Inferior parietal cortex (tissue), 1 donor: ENCODE results near the gene PCSK2.

Source experiments
- DNase-seq: peaks from one replicate; pipeline ENCODE4 v3.0.0-alpha.2; 2016; ENCODE audit errors: extremely low spot score

Gene PCSK2

DNA sequence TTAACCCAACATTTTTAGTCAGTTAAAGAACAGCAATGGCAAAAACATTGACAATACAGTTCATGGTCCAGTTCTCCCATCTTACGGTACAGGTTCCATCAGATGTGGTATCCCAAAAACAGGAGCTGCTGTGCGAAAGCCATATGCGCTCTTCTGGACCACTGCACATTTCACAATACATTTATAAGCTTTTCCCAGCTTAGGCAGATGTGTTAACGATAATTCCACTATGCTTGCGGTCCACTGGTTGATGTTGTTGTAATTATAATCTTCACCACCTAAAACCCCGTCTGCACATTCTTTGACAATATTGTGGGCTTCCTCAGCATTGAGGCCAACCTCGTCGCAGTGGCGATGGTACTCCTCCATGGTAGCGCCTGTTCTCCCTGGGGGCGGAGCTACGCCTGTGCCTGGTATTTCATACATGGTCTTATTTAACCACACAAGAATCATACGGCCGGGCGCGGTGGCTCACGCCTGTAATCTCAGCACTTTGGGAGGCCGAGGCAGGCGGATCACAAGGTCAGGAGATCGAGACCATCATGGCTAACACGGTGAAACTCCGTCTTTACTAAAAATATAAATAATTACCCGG, 252.3 kb downstream of the PCSK2 start:
- no peak for DNase-seq

DNA sequence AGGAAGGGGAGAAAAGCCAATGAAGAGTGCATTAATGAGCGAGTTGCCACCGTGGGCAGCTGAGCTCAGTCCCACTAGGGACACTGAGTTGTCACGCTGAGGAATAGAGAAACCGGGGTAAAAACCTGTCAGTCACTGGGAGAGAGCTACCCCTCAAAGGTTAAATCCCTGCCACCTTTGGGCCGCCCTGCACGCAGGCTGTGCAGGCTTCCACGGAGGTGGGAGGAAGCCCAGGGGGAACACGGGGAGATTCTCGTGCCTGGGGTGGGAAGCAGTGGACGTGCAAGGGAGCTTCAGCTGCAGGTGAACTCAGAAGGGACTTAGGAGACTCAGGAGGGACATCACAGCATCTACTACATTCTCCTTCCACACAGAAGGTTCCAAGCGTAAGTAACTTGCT, 253.9 kb downstream of the PCSK2 start:
- no peak for DNase-seq

DNA sequence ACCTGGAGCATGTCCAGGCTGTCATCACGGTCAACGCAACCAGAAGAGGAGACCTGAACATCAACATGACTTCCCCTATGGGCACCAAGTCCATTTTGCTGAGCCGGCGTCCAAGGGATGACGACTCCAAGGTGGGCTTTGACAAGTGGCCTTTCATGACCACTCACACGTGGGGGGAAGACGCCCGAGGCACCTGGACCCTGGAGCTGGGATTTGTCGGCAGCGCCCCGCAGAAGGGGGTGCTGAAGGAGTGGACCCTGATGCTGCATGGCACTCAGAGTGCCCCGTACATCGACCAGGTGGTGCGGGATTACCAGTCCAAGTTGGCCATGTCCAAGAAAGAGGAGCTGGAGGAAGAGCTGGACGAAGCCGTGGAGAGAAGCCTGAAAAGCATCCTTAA, 254.8 kb downstream of the PCSK2 start:
- no peak for DNase-seq

DNA sequence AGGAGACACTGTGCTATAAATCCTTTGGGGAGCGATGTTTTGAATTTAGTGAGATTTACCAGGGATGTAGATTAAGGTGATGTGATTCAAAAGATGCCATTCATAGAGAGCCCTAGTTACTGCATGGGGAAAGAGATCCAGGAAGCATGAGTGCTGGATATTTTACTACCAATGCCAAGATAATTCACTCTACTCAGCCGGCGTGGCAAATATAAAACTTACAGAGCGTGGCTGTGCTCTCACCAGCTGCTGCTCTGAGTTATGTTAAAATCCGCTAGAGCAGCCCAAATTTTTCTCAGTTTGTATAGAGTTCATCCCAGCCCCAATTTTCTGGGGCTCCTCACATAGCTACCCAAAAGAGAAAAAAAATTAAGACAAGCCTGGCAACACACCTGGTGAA, 255.7 kb downstream of the PCSK2 start:
- no peak for DNase-seq

DNA sequence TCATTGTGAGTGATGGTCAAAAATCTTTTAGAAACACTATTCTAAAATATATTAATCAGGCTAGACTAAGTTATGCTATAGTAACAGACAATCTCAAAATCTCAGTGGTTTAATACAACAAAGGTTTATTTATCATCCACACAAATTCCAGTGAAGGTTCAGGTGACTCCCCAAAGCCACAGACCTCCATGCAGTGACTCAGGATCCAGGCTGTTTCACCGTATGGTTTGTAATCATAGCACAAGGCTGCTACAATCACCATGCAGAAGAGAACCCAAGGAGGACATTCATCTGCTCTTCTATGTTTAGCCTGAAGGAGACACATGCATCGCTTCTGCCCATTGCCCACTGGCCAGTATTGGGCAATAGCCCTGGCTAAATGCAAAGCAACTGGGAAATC, 258.2 kb downstream of the PCSK2 start:
- no peak for DNase-seq

DNA sequence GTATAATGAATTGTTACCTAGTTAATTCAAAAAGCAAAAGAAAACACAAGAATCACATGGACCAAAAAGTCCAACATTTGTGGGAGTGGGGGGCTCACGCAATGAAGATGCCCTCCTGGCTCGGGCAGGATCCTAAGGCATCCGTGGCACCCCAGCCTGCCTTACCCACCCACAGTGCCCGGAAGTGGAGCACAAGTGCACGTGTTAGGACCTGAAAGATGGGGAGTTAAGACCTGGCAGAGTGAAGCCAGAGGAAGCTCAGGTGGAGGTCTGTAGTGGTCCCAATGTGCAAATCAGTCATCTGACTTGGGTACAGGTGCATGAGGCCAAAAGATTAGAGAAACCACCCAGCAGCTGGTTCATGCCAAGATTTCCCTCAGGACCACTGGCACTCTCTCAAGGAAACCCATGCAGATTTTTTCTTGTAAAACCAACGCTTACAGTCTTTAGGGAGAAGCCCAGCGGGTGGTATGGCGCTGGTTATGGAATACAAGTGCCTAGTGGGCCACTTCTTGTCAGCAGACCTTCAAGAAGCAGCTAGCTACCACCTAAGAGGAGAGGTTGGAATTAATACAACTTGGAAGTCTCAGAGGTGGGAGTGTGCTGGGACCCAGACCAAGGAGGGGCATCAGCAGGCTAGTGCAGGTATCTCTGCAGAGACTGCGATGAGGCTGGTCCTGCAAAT, 262.2 kb downstream of the PCSK2 start:
- DNase-seq, result no peak

DNA sequence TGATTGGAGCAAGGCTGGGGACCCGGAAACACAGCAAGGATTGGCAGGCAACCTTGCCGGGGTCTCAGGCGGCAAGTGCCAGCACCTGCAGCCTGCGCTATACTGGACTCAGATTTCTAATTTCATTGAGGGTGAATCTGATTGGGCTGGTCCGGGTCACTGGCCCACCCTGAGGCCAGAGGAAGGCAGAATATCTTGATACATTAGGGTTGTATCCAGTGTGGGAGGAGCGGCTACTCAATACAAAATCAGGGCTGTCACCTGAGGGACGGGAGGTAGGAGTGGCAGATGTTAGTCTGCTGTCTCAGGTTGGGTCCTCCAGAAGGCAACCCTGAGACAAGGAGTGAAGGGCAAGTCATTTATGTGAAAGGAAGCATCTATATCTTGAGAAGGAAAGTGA, 263.7 kb downstream of the PCSK2 start:
- no peak for DNase-seq

DNA sequence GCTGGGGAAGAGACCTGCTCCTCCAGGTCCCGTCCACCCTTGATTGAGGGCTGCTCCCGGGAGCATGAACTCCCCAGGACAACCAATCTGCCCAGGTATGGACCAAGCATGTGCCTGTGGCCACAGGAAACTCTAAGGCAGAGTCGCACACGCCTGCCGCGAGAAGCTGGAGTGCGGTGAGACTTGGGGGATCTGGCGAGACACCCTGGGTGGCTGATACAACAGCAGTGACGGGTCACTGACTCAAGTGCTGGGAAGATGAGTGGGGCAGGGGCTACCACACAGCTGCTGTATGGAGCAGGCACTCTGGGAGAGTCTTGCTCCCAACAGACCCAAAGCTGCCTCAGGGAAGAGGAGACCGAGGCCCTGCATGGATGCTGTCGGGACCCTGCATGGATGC, 264.2 kb downstream of the PCSK2 start:
- no peak for DNase-seq

DNA sequence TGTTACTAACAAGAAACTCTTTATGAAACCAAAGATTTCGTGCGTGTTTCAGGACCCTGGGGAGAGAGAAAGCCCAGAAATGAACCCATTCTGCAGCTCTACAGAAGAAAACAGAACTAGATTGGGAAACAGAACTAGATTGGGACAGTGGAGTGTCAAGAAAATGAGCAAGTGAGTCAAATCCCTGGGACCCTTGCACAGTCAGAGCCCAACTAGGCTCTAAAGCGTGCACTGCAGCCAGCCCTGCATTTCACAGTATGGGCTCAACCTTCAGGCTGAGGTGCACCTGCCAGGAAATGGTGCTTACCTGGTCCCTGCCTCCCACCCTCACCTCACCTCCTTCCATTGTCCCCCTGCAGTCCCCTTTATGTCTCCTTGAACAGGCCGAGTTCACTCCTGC, 264.6 kb downstream of the PCSK2 start:
- DNase-seq, result no peak

DNA sequence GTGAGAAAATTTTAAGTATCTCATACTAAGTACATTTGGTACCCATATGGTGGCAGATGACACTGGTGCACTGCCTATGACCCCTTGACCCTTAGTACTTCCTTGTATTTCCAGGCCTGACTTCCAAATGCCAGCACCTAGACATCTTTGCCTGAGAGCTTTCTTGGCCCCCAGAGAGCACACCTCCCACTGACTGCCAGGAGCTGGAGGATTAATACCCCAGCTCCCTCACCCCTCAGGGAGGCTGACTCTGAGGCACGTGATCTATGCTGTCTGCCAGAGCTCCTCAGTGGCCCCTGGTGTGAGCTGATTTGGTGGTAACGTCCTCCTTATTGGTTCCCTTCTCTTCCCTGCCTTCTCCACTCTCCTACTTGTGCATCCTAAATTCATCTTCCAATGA, 266.3 kb downstream of the PCSK2 start:
- no peak for DNase-seq

DNA sequence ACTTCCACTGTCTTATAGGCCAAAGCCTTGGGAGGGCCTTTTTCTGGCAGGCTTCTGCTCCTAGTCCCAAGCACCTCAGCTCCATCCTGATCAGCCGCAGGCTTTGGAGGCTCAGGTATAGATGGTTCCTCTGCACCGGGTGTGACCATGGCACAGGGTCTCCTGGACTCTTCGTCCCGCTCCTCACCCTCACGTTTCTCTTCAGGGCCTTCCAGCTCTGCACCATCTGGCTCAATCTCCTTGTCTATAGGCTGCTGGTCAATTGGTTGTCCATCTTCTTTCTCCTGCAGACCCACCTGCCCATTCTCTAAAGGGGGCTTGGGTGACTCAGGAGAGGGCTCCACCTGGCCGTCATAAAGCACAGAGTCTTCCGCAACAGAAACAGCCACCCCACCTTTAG, 267.4 kb downstream of the PCSK2 start:
- no peak for DNase-seq

DNA sequence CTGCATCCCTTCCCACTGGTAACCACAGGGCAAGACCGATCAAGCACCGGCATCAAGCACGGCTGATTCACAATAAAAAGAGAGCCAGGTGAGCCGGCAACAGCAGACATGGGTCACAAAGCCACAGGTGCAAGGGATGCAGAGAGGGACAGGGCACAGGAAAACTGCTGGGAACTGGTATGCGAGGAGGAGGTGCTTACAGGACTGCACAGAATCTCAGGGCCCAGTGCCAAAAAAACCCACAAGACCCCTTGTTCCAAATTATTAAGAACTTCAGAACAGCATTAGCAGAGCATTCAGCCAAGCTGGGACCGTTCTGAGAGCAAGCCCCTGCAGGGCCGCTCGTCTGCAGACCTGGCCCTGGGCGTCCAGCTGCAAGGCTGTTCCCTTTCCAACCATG, 269.0 kb downstream of the PCSK2 start:
- no peak for DNase-seq

DNA sequence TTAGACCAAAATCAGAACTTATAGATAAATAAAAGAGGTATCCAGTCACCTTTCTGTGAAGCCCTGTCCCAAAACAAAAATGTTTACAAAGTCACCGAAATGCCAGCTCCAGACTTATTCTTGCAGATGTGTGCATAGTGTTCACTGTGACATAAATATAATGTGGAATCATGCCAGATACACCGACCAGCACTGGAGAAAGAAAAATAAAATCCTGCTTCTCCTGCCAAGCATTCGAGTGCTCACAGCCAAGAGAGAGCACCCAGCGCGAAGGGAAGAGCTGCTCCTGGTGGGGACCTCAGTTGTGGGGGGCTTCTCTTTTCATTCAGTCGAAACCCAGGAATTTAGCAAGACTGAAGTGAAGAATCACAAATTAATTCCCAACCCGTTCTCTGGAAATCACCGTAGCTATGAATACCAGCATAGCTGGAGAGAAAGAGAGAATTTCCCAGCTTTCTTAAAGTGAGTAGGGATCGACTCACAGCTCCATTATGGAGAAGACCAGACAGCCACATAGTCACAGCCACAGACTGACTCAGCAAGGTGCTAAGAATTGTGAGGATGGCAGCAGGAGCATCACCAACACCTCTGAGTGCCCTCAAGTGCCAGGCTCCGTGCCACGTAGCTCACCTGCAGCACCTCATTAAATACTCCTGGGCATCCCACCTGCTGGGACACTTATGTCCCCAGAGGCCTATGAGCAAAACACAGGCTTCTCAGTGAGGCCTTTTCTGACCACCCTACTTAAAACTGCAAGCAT, 271.2 kb downstream of the PCSK2 start:
- peak; percentile 7 for DNase-seq

DNA sequence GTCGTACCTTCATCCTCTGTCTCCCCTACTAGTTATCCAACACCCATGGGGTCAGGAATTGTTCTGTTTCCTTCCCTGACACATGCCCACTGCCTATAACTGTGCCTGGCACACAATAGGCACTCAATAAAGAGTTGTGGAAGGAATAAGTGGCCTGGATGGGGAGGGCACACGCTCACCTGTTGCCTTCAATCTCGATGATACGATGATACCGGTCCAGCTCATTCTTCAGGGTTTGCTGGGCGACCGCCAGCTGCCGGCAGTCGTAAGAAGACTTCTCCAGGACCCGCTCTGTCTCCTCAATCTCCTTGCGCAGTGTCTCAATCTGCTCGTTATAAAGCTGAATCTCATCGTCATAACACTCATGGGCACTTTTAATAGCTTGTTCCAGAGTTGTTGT, 271.8 kb downstream of the PCSK2 start:
- no peak for DNase-seq

DNA sequence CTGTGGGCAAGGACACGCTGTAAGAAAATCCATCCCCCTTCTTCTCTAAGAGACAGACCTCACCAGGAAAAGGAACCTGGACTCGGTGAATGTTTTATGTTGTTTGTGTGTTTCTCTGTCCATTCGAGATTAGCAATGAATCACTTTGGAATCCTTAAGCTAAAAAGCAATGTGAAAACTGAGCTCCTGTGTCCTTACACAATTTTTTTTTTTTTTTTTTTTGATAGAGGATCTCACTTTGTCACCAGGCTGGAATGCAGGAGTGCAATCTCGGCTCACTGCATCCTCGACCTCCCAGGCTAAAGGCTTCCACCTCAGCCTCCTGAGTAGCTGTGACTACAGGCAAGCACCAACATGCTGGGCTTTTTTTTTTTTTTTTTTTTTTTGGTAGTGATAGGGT, 272.2 kb downstream of the PCSK2 start:
- no peak for DNase-seq

DNA sequence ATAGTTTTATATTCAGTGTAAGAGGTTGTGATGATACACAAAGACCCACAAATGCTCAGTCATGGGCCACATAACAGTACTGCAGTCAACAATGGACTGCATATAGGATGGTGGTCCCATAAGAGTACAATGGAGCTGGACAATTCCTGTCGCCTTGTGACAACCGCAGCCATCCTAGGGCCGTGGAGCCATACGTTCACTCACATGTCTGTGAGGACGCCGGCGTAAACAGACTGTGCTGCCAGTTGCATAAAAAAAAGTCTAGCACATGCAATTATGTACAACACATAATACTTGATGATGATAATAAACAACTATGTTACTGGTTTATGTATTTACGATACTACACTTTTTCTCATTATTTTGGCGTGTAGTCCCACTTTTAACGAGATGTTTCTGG, 273.4 kb downstream of the PCSK2 start:
- no peak for DNase-seq

DNA sequence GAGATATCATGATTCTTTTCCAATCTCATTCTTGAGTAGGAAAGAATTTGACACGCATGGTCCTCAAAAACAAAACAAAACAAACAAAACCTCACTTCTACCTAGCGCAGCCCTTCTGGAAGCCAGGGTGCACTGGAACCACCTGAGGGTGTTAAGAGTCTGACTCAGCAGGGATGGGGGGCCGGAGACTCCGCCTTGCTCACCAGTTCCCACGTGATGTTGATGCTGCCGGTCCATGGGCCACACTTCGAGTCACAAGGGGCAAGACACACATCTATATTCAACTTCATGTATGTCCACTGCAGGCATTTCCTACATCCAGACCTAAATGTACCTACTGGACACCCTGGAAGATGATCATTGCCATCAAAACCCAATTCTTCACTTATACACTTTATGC, 274.0 kb downstream of the PCSK2 start:
- no peak for DNase-seq

DNA sequence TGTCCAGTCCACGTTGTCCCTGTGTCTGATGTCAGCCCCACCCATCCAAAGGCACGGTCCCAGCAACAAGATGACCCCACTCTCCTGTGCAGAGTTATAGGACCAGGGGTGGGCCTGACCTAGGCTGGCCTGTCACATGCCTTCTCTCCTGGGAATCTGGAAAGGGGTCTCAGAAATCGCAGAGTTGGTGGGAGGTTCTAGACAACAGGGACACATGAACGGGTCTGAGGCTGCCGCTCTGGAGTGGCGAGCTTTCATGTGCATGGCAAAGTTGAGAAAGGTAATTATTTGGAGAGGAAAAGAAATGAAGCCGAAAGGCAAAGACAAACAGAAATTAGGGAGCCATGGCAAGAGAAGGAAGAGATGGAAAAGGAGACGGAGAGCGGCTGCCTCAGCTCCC, 274.9 kb downstream of the PCSK2 start:
- DNase-seq, result no peak

DNA sequence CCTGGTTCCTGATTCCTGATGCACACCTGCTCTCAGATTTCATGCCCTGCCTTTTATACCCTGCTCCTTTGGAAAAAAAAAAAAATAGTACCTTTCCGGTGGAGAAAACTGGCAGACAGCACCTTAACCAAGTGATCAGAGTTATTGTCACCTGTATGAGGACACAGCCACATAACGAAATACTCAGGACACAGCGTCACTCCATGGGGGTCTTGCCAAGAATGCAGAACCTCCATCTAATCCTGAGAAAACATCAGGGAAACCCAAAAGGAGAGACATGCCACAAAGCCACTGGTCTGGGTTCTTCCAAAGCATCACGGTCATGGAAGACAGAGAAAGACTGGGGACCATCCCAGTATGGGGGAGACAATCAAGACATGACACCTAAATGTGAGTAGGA, 275.3 kb downstream of the PCSK2 start:
- DNase-seq, result no peak

DNA sequence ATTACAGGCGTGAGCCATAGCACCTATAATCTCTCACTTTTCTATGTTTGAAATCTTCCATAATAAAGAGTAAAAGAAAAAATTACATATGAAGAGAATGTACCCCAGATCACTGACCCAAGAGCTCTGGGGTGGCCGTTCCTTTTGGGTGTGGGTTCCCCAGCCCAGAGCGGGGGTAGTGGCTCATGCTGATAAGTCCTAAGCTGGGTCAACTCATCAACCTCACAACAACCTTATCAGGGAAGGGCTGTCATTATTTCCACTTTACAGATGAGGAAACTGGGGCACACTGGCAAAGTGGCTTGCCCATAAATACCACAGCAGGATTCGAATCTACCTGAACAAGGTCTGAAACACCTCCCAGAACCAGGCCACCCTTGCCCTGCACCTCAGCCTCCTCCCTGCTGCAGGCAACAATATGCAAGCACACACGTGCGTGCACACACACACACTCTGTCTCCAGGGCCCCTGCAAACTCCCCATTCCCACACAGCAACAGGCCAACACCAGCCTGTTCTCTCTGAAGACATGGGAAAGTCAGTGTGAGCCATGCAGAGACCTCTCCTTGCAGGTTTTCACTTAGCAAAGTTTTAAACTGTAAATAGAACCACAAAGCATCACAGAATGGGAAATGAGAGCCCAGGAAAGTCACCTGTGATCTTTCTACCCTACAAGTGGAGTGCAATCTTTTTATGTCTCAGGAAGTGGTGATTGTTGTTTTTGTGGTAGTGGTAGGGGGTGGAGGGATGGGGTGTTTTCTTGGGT, 276.6 kb downstream of the PCSK2 start:
- no peak for DNase-seq

DNA sequence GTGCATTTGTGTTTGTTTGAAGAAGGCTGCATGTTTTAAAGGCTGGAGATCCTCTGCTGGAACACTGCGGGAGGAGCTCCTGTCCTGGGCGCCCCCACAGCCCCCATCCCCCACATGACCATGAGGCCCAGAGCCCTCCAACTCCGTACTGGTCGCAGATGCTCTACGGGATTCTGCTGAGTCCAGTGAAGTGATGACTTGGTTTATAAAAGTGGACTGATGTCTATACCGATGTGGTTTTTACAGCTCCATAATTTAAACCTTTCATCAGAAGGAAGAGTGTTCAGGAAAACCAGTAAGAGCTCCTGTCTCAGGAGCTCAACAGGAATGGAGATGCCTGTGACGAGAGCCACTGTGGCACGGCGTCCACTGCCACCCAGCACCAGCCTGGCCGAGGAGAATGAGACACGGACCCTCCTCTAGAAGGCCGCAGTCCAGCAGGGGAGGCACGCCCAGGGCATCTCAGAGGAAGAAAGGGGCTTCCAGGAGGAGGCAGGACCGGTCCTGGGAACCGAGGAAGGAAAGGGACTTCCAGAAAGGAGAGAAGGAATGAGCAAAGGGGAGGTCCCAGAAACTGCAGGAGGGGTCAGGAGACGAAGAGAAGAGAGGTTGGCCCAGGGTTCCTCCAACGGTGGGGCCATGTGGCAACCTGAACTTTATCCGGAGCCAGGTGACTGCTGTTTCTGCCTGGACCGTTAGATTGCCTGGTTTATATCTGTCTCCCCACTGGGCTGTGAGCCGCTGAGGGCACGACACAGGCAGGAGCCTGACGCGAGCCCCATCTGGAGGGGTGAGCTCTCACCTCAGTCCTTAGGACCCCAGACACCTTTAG, 277.4 kb downstream of the PCSK2 start:
- DNase-seq, result no peak
